Activated T-helper 17 cell treated with anti-CD3 and anti-CD28 coated beads, Interleukin-2, amount 50 U/mL, for 72 hours (primary cell): ENCODE data around the gene RBM22. TPM values are rescaled to one million over a fixed set of nuclear protein-coding genes. Genes with fewer than 3 reads are reported as not detected.
A peak's percentile ranks its signal among the peaks of the same experiment; 100 is the strongest.
"Not testable (repeated sequence)": the region's sequence is repeated elsewhere in the genome, so short reads cannot be mapped to it uniquely, and the experiment has no call there.

Experiments used
- ATAC-seq: fragments of 150-1000 bp; cut with Tn5 transposase; replicated peaks from 2 replicates; pipeline ENCODE4 v1.10.0; 2021; ENCODE audit warnings: mild to moderate bottlenecking, moderate library complexity
- H3K27ac Mint-ChIP-seq: one replicate; pipeline ENCODE4 v1.8.0; 2022; ENCODE audit warnings: mixed read lengths
- H3K27me3 Mint-ChIP-seq: one replicate; pipeline ENCODE4 v1.8.0; 2022; ENCODE audit warnings: mixed read lengths
- H3K36me3 Mint-ChIP-seq: one replicate; pipeline ENCODE4 v1.8.0; 2022; ENCODE audit warnings: low read depth, mild to moderate bottlenecking, mixed read lengths
- H3K4me1 Mint-ChIP-seq: one replicate; pipeline ENCODE4 v1.8.0; 2022; ENCODE audit warnings: mixed read lengths
- H3K4me3 Mint-ChIP-seq: one replicate; pipeline ENCODE4 v1.8.0; 2022; ENCODE audit warnings: mild to moderate bottlenecking, mixed read lengths
- H3K9me3 Mint-ChIP-seq: one replicate; pipeline ENCODE4 v1.8.0; 2022; ENCODE audit warnings: mixed read lengths
- total RNA-seq, 2 donors: library from RNA; stranded (reverse); gene quantifications; one replicate each; pipeline ENCODE4 v1.2.3, GENCODE V29; 2022

RBM22 gene
- total RNA-seq = 10 to 100 TPM; 60.3 to 61.5 TPM

DNA sequence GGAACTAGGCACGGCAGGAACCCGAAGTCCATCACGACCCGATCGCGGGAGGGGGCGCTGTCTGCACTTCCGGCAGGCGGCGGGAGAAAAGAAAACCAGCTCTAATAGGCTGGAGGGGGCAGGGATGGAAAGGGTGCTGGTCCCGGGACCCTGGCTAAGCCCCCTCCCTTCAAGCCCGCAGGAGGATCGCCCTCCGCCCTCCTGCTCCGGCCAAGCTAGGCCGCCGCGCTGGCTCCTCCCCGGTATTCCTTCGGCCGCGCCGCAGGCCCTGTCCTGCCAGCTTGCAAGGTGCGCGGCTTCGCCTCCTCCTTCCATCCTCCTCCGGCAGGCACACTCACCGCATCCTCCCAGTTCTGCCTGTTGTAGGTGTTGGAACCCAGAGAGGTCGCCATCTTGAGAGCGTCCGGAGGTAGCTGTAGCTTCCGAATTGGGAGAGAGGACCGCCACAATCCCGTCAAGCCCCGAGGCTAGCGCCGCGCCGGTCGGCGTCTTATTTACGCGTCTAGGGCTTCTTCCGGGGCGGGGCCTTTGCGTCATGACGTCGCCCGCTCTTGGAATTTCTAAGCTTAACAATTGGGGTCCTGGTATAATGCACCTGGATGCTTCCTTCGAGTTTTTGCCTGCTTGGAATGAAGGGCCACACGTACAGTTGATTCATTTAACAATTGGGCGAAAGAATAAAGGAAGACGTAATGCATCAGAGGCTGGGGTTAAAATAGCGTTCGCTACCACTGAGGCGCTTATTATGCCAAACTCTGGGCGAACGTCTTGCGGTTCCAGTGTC is at the start of gene RBM22:
TSS of gene RBM22 (minus strand) at position 469 of the 784 bp plus-strand sequence. CDS start at position 392, 77 bp downstream.
- H3K4me3 Mint-ChIP-seq = no peak within 1 kb of the TSS
- H3K9me3 Mint-ChIP-seq = no peaks in the 10 kb centered on the region
- H3K4me1 Mint-ChIP-seq = peaks cover 4% of the 10 kb centered on the region
- no peak within 1 kb of the TSS for H3K27ac Mint-ChIP-seq
- peaks cover 14% of the 10 kb centered on the region for H3K36me3 Mint-ChIP-seq
- H3K27me3 Mint-ChIP-seq = no peaks in the 10 kb centered on the region
- peak; percentile 96 for ATAC-seq

DNA sequence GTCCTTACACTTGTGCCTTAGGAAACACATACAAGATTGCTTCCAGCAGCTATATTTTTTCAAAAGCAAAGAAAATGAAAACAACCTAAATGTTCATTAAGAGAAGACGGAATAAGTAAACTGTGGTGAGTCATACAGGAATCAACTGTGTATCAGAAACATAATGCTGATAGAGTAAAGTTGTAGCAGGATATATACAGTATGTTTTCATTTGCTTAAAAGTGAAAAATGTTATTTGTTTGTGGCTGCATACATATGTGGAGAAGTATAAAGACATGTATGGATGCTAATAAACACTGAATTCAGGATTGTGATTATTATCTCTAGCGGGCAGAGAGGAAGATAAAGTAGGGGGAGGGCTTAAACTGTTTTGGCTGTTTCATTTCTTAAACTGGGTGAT is 49.6 kb upstream of the RBM22 start:
- H3K9me3 Mint-ChIP-seq = no peaks in the 10 kb centered on the region
- H3K4me3 Mint-ChIP-seq = peak overlapping the region; percentile 35
- H3K27me3 Mint-ChIP-seq = no peaks in the 10 kb centered on the region
- H3K27ac Mint-ChIP-seq = peak overlapping the region; percentile 39
- H3K4me1 Mint-ChIP-seq = peaks cover 16% of the 10 kb centered on the region
- ATAC-seq = peak; percentile 45
- H3K36me3 Mint-ChIP-seq = peaks cover 66% of the 10 kb centered on the region

DNA sequence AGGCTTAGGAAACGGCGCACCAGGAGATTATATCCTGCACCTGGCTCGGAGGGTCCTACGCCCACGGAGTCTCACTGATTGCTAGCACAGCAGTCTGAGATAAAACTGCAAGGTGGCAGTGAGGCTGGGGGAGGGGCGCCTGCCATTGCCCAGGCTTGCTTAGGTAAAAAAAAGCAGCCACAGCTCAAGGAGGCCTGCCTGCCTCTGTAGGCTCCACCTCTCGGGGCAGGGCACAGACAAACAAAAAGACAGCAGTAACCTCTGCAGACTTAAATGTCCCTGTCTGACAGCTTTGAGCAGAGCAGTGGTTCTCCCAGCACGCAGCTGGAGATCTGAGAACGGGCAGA is 42.3 kb upstream of the RBM22 start:
- H3K27me3 Mint-ChIP-seq, ATAC-seq, H3K4me3 Mint-ChIP-seq, H3K27ac Mint-ChIP-seq, H3K9me3 Mint-ChIP-seq: not testable (repeated sequence)
- H3K36me3 Mint-ChIP-seq = peaks cover 61% of the 10 kb centered on the region
- H3K4me1 Mint-ChIP-seq = peaks cover 33% of the 10 kb centered on the region

DNA sequence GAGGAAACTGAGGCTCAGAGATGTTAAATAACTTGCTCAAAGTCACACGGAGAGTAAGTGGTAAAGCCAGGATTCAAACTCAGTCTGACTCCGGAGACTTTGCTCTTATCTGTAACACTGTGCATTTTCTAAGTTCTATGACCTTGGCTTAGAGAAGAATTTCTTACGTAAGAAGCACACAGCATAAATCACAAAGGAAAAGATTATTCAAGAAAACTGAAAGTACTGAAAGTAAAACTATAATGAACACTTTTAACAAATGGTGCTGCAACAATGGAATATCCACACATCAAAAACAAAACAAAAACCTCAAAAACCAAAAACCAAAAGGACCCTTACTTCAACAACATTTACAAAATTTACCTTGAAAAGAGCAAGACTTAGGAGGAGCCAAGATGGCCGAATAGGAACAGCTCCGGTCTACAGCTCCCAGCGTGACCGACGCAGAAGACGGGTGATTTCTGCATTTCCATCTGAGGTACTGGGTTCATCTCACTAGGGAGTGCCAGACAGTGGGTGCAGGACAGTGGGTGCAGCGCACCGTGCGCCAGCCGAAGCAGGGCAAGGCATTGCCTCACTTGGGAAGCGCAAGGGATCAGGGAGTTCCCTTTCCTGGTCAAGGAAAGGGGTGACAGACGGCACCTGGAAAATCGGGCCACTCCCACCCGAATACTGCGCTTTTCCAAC is 41.7 kb upstream of the RBM22 start:
- H3K4me1 Mint-ChIP-seq = peaks cover 38% of the 10 kb centered on the region
- H3K9me3 Mint-ChIP-seq, ATAC-seq, H3K27me3 Mint-ChIP-seq: not testable (repeated sequence)
- peak overlapping the region; percentile 42 for H3K27ac Mint-ChIP-seq
- peaks cover 66% of the 10 kb centered on the region for H3K36me3 Mint-ChIP-seq
- peak overlapping the region; percentile 45 for H3K4me3 Mint-ChIP-seq

DNA sequence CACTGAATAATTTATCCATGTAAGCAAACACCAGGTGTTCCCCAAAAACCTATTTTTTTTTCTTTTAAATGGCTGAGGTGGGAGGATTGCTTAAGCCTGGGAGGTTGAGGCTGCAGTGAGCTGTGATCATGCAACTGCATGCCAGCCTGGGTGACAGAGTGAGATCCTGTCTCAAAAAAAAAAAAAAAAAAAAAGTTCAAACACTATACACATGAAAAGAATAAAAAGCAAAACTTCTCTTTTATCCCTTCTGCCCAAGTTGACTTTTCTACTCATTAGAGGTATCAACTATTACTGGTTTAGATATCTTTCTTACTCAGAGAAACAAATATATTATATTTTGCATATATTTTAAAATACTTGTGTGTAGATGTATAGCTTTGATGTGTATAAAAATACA is 40.1 kb upstream of the RBM22 start:
- Mint-ChIP-seq H3K9me3 (no peaks in the 10 kb centered on the region), H3K4me1 (peaks cover 48% of the 10 kb centered on the region), H3K4me3 (no peak overlapping the region), H3K27ac (no peak overlapping the region), H3K36me3 (peaks cover 82% of the 10 kb centered on the region), H3K27me3 (no peaks in the 10 kb centered on the region)
- ATAC-seq = no peak

DNA sequence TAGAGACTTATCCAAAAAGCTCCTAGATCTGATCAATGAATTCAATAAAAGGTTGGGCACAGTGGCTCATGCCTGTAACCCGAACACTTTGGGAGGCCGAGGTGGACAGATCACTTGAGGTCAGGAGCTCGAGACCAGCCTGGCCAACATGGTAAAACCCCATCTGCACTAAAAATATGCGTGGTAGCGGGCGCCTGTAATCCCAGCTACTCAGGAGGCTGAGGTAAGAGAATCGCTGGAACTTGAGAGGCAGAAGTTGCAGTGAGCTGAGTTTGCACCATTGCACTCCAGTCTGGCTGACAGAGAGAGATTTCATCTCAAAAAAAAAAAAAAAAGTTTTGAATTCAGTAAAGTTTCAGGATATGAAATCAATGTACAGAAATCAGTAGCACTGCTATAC is 38.0 kb upstream of the RBM22 start:
- H3K4me1 Mint-ChIP-seq = peaks cover 58% of the 10 kb centered on the region
- H3K27me3 Mint-ChIP-seq = no peaks in the 10 kb centered on the region
- H3K9me3 Mint-ChIP-seq = no peaks in the 10 kb centered on the region
- H3K4me3 Mint-ChIP-seq = no peak overlapping the region
- peak overlapping the region; percentile 77 for H3K27ac Mint-ChIP-seq
- ATAC-seq = no peak
- peaks cover 95% of the 10 kb centered on the region for H3K36me3 Mint-ChIP-seq

DNA sequence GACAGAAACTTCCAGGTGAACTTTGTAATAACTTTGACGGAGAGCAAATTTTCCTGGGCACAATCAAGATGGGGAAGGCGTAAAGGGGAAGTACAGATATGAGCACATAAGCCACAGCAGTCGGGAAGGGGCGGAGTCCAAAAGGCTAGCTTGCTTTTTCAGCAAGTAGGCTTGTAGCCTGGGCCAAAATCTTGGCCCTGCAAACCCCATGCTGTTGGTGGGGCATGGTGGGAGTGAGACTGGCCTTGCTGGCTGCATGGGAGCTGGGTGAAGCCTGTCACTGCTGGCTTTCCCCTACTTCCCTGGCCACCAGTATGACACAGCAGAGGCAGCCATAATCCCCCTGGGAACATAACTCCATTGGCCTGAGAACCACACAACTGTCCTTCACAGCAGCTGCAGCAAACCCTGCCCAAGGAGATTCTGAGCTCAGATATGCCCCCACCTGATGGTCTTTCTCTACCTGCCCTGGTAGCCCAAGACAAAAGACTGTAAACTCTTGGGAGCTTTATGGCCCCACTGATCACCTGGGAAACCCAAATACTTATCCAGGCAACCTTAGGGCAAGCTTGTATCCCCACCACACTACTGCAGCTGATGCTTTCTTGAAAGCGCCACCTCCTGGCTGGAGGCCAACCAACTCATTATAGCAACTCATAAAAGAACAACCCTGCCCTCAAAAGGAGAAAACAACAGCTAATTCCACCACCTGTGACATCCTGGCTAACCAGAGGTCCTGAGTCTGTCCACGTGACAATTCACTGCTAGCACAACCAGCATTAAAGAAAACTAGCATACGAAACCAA is 33.9 kb upstream of the RBM22 start:
- Mint-ChIP-seq H3K27me3 (no peaks in the 10 kb centered on the region), H3K36me3 (peaks cover 100% of the 10 kb centered on the region), H3K9me3 (no peaks in the 10 kb centered on the region), H3K4me1 (peaks cover 42% of the 10 kb centered on the region), H3K27ac (peak overlapping the region; percentile 83), H3K4me3 (peak overlapping the region; percentile 27)
- peak; percentile 79 for ATAC-seq

DNA sequence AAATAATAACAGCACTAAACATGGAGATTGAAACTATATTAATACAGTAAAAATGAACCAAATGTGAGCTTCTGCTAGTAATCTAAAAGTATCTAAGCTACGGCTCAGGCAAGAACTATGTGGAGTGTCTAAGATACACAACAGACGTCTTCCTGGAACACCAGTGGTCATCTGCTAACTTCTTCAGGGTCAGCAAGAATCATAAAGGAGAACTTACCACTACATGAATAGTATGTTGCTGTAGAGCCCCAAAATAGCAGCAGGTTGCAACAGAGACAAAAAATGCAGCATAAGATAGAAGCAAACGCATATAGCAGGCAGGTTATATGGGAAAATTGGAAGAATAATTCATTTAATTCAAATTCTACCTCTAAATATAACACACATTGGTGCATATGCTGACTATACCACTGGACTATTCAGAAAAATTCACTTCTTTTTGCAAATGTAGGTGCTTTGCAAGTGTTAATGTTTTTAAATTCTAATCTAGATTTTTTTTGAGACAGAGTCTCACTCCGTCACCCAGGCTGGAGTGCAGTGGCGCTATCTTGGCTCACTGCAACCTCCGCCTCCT is 30.9 kb upstream of the RBM22 start:
- Mint-ChIP-seq H3K27me3 (no peaks in the 10 kb centered on the region), H3K9me3 (no peaks in the 10 kb centered on the region), H3K27ac (no peak overlapping the region), H3K4me1 (peaks cover 16% of the 10 kb centered on the region), H3K36me3 (peaks cover 90% of the 10 kb centered on the region), H3K4me3 (no peak overlapping the region)
- no peak for ATAC-seq

DNA sequence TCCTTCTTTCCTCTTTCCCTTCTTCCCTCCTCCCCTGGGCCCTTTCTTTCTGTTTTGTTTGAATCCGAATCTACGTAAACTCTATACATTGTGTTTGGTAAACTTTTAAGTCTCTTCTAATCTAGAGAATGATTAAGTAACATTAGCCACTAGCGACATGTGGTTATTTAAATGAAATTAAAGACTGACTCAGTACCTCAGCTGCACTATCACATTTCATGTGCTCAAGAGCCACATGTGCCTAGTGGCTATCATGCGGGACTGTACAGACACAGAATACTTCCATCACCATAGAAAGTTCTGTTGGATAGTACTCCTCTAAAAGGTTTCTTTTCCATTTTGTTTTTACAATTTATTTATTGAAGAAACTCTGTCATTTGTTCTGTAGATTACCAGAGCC is 29.0 kb upstream of the RBM22 start:
- Mint-ChIP-seq H3K9me3 (no peaks in the 10 kb centered on the region), H3K4me1 (peaks cover 8% of the 10 kb centered on the region), H3K27ac (peak overlapping the region; percentile 13), H3K27me3 (no peaks in the 10 kb centered on the region), H3K36me3 (peaks cover 89% of the 10 kb centered on the region), H3K4me3 (no peak overlapping the region)
- no peak for ATAC-seq

DNA sequence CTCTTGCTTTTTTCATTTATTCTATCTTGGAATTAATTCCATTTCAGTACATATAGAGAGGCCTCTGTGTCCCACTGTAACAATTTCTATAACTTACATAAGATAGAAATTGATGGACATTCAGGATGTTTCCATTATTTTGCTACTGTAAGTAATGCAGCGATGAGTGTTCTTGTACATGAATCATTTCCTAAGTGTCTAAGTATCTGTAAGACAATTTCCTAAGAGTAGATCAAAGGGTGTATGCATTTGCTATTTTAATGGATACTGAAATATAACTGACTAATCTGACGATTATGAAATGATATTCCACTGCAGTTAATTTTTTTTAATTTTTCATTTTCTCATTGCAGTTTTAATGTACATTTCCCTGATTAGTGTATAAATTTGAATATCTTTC is 23.0 kb upstream of the RBM22 start:
- ATAC-seq = no peak
- Mint-ChIP-seq H3K4me1 (no peaks in the 10 kb centered on the region), H3K27me3 (no peaks in the 10 kb centered on the region), H3K9me3 (no peaks in the 10 kb centered on the region), H3K27ac (no peak overlapping the region), H3K4me3 (no peak overlapping the region), H3K36me3 (peaks cover 89% of the 10 kb centered on the region)

DNA sequence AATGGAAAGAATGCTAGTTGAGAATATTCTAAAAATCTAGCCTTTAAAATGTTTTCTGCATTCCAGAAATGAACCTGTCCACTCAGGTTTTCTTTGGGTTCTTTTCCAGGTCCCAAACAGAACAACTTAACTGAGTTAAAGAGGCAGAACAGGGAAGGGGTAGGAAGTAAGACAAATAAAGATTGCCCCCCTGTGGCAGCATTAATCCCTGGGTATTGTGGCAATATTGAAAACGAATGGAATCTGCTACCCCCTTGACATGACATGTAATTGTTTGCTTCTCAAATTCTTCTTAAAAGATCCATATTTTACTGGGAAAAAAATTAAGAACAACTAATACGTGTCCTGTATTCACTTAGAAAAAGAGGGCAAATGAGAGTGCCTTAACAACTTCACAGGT is 9.3 kb upstream of the RBM22 start:
- Mint-ChIP-seq H3K36me3 (peaks cover 77% of the 10 kb centered on the region), H3K9me3 (no peaks in the 10 kb centered on the region), H3K27me3 (no peaks in the 10 kb centered on the region), H3K27ac (no peak overlapping the region), H3K4me1 (no peaks in the 10 kb centered on the region), H3K4me3 (no peak overlapping the region)
- ATAC-seq = no peak

DNA sequence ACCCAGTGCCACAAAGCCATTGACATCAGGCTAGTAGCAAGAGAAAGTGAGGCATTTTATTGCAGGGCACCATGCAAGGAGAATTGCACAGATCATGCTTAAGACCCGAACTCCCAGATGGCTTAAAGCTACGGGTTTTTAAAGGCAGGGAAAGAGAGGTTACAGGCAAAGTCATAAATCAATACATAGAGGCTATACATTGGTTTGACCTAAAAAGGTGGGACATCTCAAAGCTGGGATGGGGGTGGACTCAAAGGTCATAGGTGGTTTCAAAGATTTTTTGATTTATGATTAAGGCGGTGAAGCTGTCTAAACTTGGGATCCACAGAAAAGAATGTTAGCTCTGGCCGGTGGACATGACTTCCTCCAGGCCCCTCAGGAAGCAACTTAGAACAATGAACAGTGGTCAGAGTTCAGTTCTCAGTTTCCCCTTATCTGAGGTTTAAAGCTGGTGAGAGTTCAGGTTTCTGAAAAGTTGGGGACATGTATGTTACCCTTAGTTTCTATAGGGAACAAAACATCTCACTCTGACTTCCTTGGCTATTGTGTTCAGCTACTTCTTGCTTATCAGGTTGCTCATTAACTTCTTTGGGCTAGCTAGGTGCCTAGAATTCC is 6.0 kb upstream of the RBM22 start:
- Mint-ChIP-seq H3K27ac (no peak overlapping the region), H3K27me3 (no peaks in the 10 kb centered on the region), H3K4me3 (no peak overlapping the region), H3K36me3 (peaks cover 46% of the 10 kb centered on the region), H3K9me3 (no peaks in the 10 kb centered on the region), H3K4me1 (no peaks in the 10 kb centered on the region)
- ATAC-seq = no peak

DNA sequence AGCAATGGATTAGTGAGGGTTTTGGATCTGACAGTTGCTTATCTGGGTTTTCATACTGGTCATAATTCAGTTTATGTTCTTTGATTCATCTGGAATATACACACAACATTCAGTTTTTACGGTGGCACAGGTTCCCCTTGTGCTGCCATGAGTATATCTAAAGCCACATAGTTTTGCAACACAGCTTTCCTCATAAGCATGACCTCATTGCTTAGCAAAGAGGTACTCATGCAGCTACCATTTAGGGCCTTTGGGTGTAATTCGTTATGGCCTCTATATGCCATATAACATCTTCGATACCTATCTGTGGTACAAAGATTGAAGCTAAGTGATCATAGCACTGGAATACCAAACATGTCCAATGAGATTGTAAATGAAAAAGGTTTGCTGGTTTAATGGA is 2.9 kb upstream of the RBM22 start:
- Mint-ChIP-seq H3K4me3 (no peak overlapping the region), H3K36me3 (peaks cover 15% of the 10 kb centered on the region), H3K9me3 (no peaks in the 10 kb centered on the region), H3K4me1 (peaks cover 2% of the 10 kb centered on the region), H3K27me3 (no peaks in the 10 kb centered on the region), H3K27ac (no peak overlapping the region)
- ATAC-seq = no peak

DNA sequence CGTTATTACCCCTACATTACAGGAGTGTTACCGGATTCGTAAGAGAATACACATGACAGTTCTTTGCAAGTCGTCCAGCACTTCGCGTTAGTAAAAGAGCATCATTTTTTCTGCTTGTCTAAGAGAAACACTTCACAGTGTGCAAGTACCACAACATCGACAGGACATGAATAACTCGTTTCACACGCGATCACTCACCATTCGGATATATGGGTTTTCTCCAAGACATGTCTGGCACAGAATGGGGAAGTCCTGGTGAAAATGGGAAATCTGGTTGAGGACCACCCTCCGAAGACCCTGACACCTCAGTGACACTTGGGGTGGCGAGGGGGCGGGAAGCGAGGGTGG is 642 bp downstream of the RBM22 start:
- ATAC-seq = peak; percentile 20
- Mint-ChIP-seq H3K27me3 (no peaks in the 10 kb centered on the region), H3K9me3 (no peaks in the 10 kb centered on the region), H3K4me1 (peaks cover 4% of the 10 kb centered on the region), H3K36me3 (peaks cover 19% of the 10 kb centered on the region), H3K4me3 (no peak overlapping the region), H3K27ac (no peak overlapping the region)
